ENCODE measurements around the gene SHC2.

The SHC2 gene

DNA sequence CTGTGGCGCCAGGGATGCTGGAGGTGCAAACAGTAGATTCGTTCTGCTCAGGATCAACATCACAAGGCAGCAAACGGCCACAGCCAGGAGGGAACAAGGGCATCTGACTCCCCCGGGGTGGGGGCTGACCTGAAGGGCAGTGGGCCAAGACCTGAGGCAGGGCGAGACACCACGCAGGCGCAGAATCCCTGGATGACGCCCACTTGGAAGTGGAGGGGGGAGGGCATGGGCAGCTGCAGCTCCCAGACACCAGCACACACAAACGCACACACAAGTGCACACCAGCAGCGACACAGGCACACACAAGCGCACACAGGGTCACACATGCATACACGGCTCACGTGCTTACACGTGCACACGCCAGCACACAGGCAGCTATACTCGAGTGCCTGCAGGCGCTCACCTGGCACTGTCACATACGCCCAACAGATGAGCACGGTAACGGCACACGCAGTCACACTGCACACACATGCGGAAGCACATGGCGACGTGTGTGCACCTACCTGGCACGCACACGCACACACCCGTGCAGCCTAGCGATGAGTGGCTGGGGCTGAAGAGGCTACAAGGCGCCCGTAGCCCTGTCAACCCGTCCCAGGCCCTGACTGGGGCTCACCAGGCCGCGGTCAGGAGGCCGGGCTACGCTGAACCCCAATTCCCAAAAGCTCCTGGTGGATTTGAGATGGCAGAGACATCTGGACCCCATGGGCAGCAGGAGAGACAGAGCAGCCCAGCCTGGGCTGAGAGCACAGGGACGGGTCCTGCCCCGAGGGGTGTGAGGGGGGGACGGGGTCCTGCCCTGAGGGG is 57.4 kb downstream of the SHC2 start:
- POLR2A ChIA-PET, result no interaction called here
- CTCF ChIA-PET, result no interaction called here

DNA sequence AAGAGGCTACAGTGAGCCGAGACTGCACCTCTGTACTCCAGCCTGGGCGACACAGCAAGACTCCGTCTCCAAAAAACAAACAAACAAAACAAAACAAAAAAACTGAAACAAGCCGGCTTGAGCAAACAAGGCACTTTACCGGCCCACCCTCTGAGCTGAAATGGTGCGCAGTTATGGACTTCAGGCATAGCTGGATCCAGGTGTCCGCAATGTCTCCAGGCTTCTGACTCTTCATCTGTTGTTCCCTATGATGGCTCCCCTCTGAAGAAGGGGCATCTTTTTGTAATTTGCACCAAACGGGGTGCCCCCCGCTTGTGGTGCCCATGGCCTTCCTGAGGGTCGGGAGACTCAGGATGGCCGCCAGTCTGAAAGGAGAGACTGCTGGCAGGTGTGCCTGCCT is 58.0 kb downstream of the SHC2 start:
- POLR2A ChIA-PET, result no interaction called here
- TF ChIP-seq NFRKB (IDR thresholded peaks at IDR 0.05) (no peak), ELF4 (IDR thresholded peaks at IDR 0.05) (no peak), LEF1 (IDR thresholded peaks at IDR 0.05; ENCODE audit: borderline replicate concordance) (no peak), ZNF384 (IDR thresholded peaks at IDR 0.05) (no peak), CTBP1 (IDR thresholded peaks at IDR 0.05; ENCODE audit: borderline replicate concordance) (no peak)
- no peak for DNase-seq (ENCODE audit: extremely low spot score)
- CTCF ChIA-PET, result interaction anchor here (0.6 kb wide), 1 partner anchor 19 kb away, joined by 3 read pairs; no protein-coding TSS in a partner anchor

More for the DNA sequence above, 57.4 kb downstream of the SHC2 start:
- no peak for DNase-seq (ENCODE audit: extremely low spot score)
- TF ChIP-seq LEF1 (IDR thresholded peaks at IDR 0.05; ENCODE audit: borderline replicate concordance) (no peak), SP1 (IDR thresholded peaks at IDR 0.05) (no peak), CTBP1 (IDR thresholded peaks at IDR 0.05; ENCODE audit: borderline replicate concordance) (no peak), NFRKB (IDR thresholded peaks at IDR 0.05) (no peak), ARNT (IDR thresholded peaks at IDR 0.05) (no peak), BHLHE40 (IDR thresholded peaks at IDR 0.05; ENCODE audit: borderline replicate concordance) (no peak), FOXA1 (IDR thresholded peaks at IDR 0.05) (no peak), ELF4 (IDR thresholded peaks at IDR 0.05) (no peak), SUZ12 (IDR thresholded peaks at IDR 0.05) (no peak), HDGF (IDR thresholded peaks at IDR 0.05; ENCODE audit: borderline replicate concordance) (no peak), TARDBP (IDR thresholded peaks at IDR 0.05) (no peak), L3MBTL2 (conservative IDR thresholded peaks at IDR 0.05) (no peak)
- TF ChIP-seq, protein P1, sequence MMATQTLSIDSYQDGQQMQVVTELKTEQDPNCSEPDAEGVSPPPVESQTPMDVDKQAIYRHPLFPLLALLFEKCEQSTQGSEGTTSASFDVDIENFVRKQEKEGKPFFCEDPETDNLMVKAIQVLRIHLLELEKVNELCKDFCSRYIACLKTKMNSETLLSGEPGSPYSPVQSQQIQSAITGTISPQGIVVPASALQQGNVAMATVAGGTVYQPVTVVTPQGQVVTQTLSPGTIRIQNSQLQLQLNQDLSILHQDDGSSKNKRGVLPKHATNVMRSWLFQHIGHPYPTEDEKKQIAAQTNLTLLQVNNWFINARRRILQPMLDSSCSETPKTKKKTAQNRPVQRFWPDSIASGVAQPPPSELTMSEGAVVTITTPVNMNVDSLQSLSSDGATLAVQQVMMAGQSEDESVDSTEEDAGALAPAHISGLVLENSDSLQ (IDR thresholded peaks at IDR 0.05), result no peak

GRCh38 chr19:401866-402511 is 58.8 kb downstream of the SHC2 start:
- CTCF ChIA-PET, result no interaction called here
- no peak for TF ChIP-seq TARDBP (IDR thresholded peaks at IDR 0.05)
- TF ChIP-seq SP1 (IDR thresholded peaks at IDR 0.05), result no peak
- TF ChIP-seq LEF1 (IDR thresholded peaks at IDR 0.05; ENCODE audit: borderline replicate concordance), result no peak
- no peak for TF ChIP-seq ELF4 (IDR thresholded peaks at IDR 0.05)
- no peak for TF ChIP-seq ARNT (IDR thresholded peaks at IDR 0.05)
- TF ChIP-seq FOXM1 (IDR thresholded peaks at IDR 0.05; ENCODE audit: borderline replicate concordance), result no peak
- no peak for TF ChIP-seq BHLHE40 (IDR thresholded peaks at IDR 0.05; ENCODE audit: borderline replicate concordance)
- no peak for TF ChIP-seq CTBP1 (IDR thresholded peaks at IDR 0.05; ENCODE audit: borderline replicate concordance)
- no peak for TF ChIP-seq L3MBTL2 (conservative IDR thresholded peaks at IDR 0.05)
- no peak for TF ChIP-seq FOXK2 (IDR thresholded peaks at IDR 0.05)
- no peak for TF ChIP-seq HDGF (IDR thresholded peaks at IDR 0.05; ENCODE audit: borderline replicate concordance)
- no peak for TF ChIP-seq ZNF384 (IDR thresholded peaks at IDR 0.05)
- TF ChIP-seq NFRKB (IDR thresholded peaks at IDR 0.05), result no peak
- TF ChIP-seq, protein P1 (IDR thresholded peaks at IDR 0.05), result no peak
- no peak for TF ChIP-seq FOXA1 (IDR thresholded peaks at IDR 0.05)
- POLR2A ChIA-PET, result no interaction called here
- DNase-seq (ENCODE audit: extremely low spot score), result no peak

DNA sequence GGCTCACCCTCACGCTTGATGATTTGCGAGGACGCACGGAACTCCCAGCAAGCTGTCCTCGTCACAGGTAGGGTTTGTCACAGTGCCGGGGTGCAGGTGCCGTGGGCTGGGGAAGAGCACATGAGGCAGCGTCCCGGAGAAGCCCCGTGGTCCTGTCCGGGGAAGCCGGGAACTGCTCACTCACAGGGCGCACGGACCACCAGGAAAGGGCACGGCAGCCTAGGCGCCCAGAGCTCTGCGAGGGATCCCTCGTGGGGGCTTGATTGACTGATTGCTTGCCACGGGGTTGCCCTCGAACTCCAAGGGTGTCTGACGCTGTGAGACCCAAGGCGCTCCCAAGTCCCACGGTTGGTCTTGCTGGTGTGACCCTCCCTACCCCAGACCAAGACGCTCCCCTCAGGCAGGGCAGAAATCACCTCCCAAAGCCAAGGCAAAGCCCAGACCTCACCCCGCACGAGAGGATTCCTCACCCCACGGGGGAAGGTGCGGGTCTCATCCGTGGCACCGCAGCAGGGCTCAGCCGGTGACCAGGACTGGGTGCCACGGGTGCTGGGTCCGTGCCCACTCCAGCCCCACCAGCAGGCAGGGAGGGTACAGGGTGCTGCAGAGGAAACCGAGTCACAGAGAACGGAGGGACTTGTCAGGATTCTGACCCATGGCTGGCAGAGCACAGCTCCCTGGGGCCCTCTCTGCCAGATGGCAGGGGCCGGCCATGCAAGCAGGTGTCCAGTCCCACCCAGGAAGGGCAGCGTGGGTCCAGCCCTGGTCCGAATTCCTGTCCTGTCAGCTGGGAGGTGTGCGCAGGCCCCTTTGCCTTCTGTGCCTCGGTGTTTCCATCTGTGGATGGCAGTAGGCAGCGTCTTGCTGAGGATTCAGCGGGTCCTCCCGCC is 59.6 kb downstream of the SHC2 start:
- POLR2A ChIA-PET, result no interaction called here
- CTCF ChIA-PET, result no interaction called here
- DNase-seq (ENCODE audit: extremely low spot score), result no peak
- TF ChIP-seq HDGF (IDR thresholded peaks at IDR 0.05; ENCODE audit: borderline replicate concordance) (no peak), ARNT (IDR thresholded peaks at IDR 0.05) (no peak), CTBP1 (IDR thresholded peaks at IDR 0.05; ENCODE audit: borderline replicate concordance) (no peak), FOXK2 (IDR thresholded peaks at IDR 0.05) (no peak), ELF4 (IDR thresholded peaks at IDR 0.05) (no peak), FOXA1 (IDR thresholded peaks at IDR 0.05) (no peak), ZNF384 (IDR thresholded peaks at IDR 0.05) (no peak), LEF1 (IDR thresholded peaks at IDR 0.05; ENCODE audit: borderline replicate concordance) (no peak), NFRKB (IDR thresholded peaks at IDR 0.05) (no peak), FOXM1 (IDR thresholded peaks at IDR 0.05; ENCODE audit: borderline replicate concordance) (no peak), TARDBP (IDR thresholded peaks at IDR 0.05) (no peak), BHLHE40 (IDR thresholded peaks at IDR 0.05; ENCODE audit: borderline replicate concordance) (no peak), SUZ12 (IDR thresholded peaks at IDR 0.05) (no peak)
- TF ChIP-seq, protein P1 (IDR thresholded peaks at IDR 0.05), result no peak

GRCh38 chr19:399370-399769 is 61.5 kb downstream of the SHC2 start:
- no peak for TF ChIP-seq LEF1 (IDR thresholded peaks at IDR 0.05; ENCODE audit: borderline replicate concordance)
- TF ChIP-seq ARNT (IDR thresholded peaks at IDR 0.05), result no peak
- TF ChIP-seq, protein P1 (IDR thresholded peaks at IDR 0.05), result no peak
- TF ChIP-seq HDGF (IDR thresholded peaks at IDR 0.05; ENCODE audit: borderline replicate concordance), result no peak
- TF ChIP-seq ZNF384 (IDR thresholded peaks at IDR 0.05), result no peak
- TF ChIP-seq ELF4 (IDR thresholded peaks at IDR 0.05), result no peak
- no peak for TF ChIP-seq CTBP1 (IDR thresholded peaks at IDR 0.05; ENCODE audit: borderline replicate concordance)
- no peak for TF ChIP-seq FOXM1 (IDR thresholded peaks at IDR 0.05; ENCODE audit: borderline replicate concordance)
- TF ChIP-seq SUZ12 (IDR thresholded peaks at IDR 0.05), result no peak
- no peak for TF ChIP-seq NFRKB (IDR thresholded peaks at IDR 0.05)
- TF ChIP-seq SP1 (IDR thresholded peaks at IDR 0.05), result no peak
- no peak for TF ChIP-seq FOXA1 (IDR thresholded peaks at IDR 0.05)
- no peak for TF ChIP-seq L3MBTL2 (conservative IDR thresholded peaks at IDR 0.05)
- TF ChIP-seq FOXK2 (IDR thresholded peaks at IDR 0.05), result no peak
- TF ChIP-seq TARDBP (IDR thresholded peaks at IDR 0.05), result no peak
- no peak for TF ChIP-seq BHLHE40 (IDR thresholded peaks at IDR 0.05; ENCODE audit: borderline replicate concordance)
- no peak for DNase-seq (ENCODE audit: extremely low spot score)
- CTCF ChIA-PET, result no interaction called here
- POLR2A ChIA-PET, result no interaction called here
